GM18858 (cell line): ENCODE measurements around the gene SCN1A.
"Not testable (repeated sequence)": the region's sequence is repeated elsewhere in the genome, so short reads cannot be mapped to it uniquely, and the experiment has no call there.

Experiments
- ATAC-seq: cut with Tn5 transposase; IDR thresholded peaks from one replicate; pipeline ENCODE4 v1.9.1; 2021; ENCODE audit not compliant: unreplicated experiment

Gene SCN1A

DNA sequence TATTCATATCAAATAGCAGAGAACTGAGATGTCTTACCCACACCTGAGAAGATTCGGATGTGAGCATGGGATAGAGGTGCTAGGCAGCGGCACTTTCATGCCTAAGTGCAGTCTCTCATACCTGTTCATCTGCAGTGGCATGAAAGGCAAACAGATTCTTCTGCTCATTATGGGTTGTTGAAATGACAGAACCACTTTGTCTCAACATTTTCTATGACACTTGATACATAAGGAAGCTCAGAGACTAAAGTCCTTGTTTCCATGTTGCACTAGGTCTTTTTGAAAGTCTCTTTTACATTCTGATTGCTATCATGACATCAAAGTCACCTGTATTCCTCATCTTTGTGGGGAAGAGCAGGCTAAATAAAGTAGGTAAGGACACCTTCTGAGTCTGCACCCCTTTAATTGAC, 8.0 kb upstream of the SCN1A start:
- ATAC-seq = no peak

DNA sequence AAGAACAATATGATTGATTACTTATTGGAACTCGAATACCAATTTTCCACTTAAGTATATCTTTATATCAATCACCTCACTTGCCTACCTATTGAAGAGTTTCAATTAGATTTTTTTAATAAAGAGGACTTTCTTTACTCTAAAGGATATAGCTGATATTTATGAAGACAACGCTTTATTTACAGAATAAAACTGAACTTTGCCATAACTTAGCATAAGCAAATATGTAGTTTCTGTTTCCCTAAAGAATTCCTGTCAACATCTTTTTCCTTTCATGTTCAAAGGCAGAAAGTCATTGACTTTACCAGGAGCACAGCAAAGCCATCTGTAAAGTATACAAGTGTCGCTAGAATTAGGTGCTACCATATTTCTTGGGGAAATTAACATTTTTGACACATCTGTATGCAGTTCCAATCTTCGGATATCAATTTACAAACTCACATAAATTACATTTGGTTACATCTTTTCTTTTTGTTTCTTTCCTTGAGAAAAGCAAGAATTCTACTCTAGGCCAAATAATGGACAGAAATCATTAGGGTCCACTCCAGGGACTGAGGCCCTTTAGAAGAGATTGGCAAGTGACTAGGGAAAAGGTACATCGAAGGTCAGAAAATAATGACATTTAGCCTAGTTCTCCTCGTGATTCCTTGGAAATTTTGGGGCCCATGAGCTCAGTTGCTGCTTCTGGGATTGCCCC, 7.5 kb upstream of the SCN1A start:
- no peak for ATAC-seq

DNA sequence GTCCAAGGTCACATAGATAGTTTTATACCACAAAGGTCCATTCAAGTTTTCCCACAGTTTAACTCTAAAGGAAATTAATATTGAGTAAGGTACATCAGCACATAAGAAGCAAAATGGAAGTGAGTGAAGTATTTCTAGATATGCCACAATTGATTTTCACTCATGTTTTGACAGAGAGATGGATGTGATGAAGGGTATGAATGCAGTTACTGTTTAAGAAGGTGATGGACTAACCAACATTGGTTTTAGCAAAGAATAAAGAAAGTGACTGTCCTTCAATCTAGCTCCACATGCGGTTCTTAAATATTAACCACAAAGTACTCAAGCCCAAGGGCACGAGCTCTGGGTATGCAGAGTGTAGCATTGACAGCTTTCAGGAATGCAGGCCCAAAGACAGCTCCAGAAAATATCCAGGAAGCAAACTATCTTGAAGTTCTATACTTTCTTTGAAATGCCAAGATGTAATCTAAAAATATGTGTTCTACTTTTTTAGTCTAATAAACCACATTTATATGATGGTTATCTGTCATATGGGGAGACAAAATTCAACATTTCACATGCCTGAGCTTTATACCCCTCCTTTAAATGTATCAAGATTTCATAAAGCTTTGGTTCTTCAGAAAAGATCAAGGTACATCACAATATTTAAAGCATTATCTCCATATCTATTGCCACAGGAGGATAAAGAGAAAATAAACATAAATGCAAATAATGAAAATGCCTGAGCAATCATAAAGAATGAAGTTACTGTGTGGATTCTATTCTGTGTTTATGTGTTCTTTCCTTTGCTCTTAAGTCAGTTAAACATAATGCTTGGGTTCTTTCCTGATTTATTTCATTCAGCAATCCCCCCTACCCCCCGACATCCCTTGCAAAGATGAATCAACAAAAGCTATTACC, 6.7 kb upstream of the SCN1A start:
- no peak for ATAC-seq

DNA sequence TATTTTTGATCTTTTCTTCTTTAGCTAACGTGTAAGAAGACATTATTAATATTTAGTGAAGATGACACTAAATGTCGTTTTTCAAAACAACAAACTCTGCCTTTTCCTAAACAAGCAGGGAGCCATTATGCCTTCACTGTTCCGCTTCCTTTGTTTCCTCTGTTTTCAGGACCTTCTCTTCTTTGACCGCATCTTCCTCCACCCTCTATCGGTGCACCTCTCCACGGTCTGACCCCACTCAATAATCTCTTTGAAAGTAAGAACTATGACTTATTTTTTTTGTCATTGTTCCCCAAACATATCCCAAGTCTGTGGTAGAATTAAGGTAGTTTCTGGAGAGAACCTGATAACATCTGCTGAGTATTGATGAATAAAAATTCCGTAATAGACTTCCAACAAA, 5.8 kb upstream of the SCN1A start:
- no peak for ATAC-seq

DNA sequence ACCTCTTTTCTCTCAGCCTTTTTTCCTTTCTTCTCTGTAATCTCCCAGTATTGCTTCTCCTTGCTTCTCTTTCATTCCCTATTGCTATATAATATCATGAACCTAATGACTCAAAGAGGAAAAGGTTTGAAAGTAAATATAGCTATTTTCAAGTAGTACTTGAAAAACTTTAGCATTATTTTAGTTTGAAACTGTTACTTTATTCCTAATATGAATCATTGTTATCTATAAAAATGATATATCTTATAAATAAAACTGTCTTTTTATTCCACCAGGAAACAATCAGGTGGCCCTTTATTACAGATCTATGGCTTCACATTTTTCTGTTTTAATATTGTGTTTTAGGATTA, 311 bp upstream of the SCN1A start:
- no peak for ATAC-seq

DNA sequence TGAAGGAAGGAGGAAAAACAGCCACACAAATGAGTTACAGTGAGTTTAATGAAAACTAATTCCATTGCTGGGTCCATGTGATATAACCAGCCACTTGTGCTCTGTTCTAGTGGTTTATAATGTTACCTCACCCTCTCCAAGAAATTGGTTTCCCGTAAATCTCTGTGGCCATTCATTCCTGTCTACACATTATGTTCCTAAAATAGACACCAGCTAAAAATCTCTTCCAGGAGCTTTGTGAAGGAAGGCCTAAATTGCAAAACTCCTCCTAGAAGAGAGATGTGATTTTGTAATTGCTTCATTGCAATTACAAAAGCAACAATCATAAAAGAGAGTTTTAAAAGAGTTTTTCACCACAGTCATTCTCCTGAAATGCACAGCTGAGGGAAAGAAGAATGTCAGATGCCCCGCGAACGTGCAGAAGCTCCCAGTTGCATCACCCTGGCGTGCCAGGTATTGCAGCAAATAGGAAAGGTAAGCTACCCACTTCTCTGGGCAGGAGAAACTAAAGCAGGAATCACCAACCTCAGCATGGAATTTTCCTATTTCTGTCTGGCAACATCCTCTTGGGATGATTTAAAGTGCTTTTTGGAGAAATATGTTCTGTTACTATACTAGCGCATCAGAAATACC, 1.7 kb downstream of the SCN1A start:
- ATAC-seq = no peak

DNA sequence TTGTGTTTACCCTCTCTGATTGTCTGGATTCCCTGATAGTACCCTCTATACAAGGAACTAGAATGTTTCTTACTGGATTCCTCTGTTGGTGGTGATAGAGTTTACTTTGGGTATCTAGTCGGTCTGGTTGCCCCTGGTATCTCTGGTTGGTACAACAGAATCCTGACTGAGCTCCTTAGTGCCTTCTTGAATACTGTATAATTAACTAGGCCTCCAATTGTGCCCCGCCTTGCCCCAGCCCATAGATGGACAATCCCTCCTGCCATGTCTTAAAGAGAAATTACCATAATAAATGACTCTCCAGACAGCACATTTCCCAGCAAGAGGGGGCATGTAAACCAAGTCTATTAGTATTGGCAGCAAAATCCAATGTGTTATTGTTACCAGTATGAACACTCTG, 2.3 kb downstream of the SCN1A start:
- ATAC-seq = no peak

DNA sequence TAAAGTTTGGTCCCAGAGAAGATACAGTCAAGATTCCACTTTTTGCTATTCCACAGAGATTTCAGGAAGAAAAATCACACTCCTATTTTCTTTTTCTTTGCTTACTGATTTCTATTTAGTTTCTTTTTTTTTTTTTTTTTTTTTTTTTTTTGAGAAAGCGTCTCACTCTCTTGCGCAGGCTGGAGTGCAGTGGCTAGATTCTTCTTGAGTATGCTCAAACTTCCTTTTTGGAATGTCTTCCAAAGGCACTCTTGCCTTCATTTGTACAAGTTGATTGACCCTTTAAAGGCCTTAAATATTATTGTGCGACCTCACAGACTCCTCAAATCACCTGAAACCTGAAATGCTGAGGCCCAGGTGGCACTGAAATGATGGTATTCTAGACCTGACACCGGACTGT, 9.6 kb downstream of the SCN1A start:
- no peak for ATAC-seq

DNA sequence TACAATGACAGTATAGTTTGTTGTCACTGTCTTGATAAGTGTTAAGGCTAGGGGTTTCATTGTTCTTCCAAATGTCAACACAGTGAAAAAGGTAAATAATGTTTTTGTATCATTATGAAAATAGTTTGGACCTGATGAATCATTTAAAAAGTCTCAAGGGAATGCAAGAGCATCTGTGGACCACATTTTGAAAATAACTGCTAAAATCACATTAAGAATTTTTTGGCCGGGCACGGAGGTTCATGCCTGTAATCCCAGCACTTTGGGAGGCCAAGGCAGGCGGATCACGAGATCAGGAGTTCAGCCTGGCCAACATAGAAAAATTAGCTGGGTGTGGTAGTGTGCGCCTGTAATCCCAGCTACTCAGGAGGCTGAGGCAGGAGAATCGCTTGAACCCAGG, 10.3 kb downstream of the SCN1A start:
- ATAC-seq = no peak

DNA sequence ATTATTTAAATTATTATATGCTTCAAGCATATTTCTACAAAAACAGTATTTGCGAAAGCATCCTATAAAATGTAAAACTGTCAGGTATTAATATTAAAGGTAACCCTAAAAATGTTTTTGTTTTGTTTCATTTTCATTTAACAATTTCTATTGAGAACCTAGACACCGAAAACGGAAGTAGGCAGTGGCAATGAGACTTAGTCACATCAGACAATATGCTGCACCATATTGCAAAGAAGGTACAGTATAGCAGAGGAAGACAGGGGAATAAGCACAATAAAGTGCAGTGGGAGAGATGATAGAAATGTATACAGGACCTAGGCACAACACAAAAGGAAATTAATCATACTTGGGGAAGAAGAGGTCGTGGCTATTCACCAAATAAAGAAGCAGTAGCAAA, 12.2 kb downstream of the SCN1A start:
- ATAC-seq = peak; percentile 43

DNA sequence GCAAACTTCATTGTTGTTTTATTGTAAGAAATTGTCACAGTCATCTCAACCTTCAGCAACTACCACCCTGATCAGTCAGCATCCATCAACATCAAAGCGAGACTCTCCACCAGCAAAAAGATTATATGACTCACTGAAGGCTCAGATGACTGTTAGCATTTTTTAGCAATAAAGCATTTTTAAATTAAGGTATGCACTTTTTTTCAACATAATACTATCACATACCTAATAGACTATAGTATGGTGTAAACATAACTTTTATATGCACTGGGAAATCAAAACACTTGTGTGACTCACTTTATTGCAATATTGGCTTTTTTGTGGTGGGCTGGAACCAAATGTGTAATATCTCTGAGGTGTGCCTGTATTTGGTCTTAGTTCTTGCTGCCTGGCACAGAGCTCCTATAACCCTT, 15.6 kb downstream of the SCN1A start:
- ATAC-seq = no peak

DNA sequence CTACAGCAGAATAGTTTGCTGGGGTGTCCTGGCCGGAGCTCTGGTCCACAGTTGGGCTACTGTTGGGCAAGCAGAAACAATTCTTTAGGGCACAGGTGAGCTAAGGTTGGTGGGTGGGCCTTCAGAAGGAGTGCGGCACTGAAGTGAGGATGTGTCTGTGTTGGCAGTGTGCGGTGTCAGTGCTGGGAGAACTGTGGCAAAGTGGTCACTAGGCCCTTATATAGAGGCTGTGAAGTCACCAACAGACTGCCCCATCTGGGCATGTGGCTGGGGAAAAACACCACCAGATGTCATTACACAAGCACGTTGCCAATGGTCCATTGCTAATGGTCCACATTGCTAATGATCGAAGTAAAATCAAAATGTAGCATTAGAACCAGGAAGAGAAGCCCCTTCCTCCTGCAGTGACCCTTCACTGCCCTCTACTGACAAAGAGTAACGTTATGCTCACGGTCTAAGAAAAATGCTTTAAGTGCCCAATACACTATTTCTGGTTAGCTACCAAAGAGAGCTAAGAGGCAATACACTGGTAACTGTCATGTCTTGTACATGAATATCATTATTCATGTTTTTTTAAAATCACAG, 21.3 kb downstream of the SCN1A start:
- ATAC-seq = peak; percentile 38

DNA sequence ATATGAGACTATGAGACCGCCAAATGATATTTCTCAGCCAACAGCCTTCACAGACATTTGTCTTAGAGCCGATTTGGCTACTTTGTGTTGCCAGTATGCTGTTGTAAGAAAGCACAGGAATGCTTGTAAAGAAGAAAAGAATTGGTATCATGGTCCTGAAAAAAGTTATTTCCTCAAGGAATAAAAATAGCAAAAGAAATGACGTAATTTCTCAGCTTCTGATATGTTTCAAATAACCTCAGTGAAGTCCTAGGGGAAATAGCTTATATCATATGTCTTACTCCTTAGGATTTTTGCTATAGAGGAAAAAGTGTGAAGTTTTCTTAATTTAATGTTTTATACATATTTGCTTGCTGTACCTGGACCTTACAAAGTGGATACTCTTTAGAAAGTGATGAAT, 23.0 kb downstream of the SCN1A start:
- ATAC-seq = no peak

DNA sequence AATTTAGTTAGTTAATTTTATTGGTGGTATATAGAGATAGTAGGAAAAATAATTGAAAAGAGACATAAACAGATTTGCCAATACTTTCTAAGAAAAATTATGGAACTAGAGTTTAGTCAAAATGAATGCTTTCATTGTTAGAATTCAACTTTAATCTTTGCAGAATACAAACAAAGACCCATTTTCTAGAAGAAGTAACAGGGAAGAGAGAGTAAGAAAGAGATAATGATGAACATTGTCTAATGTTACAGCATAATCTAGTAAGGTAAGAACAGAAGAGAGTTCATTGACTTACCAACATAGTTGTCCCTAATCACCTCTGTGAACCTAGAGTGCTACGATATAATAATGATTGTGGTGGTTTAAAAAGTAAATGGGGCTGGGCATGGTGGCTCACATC, 23.7 kb downstream of the SCN1A start:
- ATAC-seq = no peak

DNA sequence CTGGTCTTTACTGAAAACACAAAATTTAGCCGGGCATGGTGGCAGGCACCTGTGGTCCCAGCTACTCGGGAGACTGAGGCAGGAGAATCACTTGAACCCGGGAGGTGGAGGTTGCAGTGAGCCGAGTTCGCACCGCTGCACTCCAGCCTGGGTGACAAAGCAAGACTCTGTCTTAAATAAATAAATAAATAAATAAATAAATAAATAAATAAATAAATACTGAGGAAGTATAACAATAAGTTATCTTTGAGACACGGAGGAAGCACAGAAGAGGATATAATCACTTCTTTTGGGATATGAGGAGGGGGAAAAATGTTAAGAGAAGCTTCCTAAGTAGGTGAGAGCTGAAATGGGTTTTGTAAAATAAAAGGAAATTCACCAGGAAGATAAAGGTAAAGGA, 24.5 kb downstream of the SCN1A start:
- ATAC-seq = not testable (repeated sequence)

DNA sequence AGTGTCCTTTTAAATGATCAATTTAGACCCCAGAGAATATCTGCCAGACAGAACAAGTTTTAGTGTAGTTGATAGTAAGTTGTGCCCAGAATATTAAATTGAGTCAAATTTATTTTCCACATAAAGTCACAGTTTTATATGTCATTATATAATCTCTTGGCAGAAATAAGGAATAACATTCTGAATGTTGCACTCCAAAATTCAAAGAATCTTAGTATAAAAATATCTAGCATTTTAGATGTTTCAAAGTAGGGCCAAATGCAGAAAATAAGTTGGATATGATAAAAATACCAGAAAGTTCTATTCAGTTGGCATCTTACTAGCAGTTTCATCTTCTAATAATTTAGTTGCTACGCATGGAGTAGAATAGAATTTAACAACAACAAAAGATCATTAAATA, 33.5 kb downstream of the SCN1A start:
- ATAC-seq = no peak

DNA sequence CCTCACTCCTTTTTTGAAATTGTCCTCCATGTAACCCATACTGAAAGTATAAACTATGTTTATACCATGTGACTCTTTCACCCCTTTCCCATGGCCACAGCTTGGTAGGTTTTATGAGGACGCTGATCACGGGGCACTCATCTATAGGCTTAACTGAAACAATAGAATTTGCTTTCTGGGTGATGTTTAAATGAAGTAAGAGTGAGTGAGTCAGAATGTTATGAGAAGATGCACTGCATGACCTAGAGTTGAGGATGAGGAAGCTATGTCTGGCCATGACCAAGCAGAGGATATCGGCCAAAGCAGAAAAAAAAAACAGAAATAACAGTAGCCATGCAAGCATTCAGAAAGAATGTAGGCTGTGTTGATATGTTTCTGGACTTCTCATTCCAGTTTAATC, 34.9 kb downstream of the SCN1A start:
- ATAC-seq = no peak

DNA sequence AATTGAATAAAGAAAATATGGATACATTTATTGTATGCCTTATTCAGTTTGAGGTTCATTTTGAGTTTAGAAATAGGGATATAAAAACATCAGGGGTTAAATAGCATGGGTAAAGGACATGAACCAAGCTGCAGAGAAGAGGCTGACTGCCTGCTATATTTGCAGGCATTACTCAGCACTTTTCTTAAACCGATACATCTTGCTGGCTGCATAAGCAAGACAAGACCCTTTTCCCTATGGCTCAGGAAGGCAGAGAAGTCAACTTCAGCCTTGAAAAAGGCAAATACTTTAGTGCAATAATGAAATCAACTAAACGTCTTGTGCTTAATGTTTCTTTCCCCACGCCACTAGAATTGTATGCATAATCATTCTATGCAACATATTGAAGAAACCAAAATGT, 36.4 kb downstream of the SCN1A start:
- no peak for ATAC-seq

DNA sequence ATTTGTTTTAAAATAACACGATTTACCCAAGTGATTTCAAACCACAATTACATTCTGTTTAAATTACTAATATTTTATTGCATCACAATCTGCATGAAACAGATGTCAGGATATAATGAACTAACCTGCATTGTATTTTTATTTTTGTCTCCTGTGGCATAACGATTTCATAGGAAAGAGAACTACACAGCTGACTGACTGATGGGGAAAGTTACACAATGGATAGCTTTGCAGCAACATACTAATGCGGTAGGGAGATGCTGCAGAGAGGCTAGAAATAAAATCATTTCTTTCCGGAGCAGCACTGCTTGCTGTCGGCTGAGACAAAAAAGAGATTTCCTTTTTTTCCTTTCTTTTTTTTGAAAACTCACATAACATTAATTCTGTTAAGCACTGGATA, 36.9 kb downstream of the SCN1A start:
- ATAC-seq = no peak

DNA sequence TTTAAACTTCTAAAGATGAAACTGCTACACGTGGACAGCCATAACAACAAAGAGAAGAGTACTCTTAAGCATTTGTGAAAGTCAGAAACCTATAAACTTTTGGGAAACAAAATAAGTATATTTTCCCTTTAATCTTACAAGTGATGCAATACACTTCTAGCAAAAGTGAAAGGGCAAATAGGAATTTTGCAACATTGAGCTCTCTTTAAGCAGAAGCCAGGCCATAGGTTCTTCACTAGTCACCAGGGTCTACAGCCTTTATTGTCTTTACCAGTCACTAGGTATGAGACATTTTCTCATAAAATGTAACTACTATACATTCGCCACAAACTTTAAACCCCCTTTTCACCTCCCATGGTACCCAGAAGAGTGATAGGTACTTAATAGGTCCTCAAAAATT, 37.5 kb downstream of the SCN1A start:
- no peak for ATAC-seq

DNA sequence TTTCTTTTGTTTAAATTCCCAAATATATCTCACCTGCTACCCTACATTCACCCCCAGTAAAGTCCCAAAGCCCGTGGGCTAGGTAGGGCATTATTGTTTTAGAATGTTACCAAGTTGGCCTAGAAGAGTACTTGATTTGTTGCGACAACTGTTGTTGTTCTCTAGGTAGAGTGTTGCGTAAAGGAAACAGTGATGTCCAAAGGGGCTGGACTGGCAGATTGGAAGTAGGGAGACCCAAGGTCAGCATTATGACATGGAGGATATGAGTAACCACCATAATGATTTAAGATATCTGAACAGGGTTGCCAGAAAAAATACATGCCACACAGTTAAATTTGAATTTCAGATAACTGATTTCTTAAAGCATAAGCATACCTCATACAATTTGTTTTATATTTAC, 39.2 kb downstream of the SCN1A start:
- ATAC-seq = no peak

DNA sequence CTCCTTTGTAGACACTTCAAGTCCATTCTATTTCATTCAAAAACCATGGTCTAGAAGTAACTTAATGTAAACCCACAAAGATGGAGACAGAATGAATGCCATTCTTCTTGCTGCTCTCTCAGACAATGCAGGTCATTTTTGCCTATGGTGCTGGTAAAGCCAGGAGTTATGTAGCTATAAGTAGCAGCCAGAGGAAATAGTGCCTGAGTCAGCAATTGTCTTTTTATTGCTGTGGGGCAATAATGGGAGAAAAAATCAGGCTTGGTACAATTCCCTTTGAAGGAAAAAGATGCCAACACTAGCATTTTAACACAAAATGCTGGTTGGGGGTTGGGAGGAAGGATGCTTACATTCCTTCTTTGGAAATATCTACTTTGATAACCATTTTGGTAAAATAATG, 43.5 kb downstream of the SCN1A start:
- ATAC-seq = no peak
